SK-N-SH treated with all-trans-retinoic acid at 6 μM for 48 hours (cell line): Measurements from ENCODE around the gene CHI3L1.

Source experiments
- ATAC-seq: fragments of 200-7000 bp; cut with Tn5 transposase; 3 replicates; pipeline ENCODE4 v1.9.1; 2020; ENCODE audit warnings: mild to moderate bottlenecking, moderate library complexity
- ARNTL ChIP-seq: fragments of 450-650 bp; formaldehyde crosslinking; IDR thresholded peaks from 2 replicates; pipeline ENCODE4 v1.5.0; 2020; ENCODE audit warnings: low read depth, mild to moderate bottlenecking, moderate library complexity, borderline replicate concordance
- BACH2 ChIP-seq: fragments of 250-450 bp; sonication (Bioruptor Pico); IDR thresholded peaks from 2 replicates; pipeline ENCODE4 v1.9.0; 2021; ENCODE audit warnings: mild to moderate bottlenecking, borderline replicate concordance
- CSRNP3 ChIP-seq: fragments of 250-450 bp; sonication (Bioruptor Pico); IDR thresholded peaks from 2 replicates; pipeline ENCODE4 v1.5.1; 2021; ENCODE audit warnings: mild to moderate bottlenecking, moderate library complexity
- ESRRG ChIP-seq: fragments of 250-450 bp; sonication (Bioruptor Pico); IDR thresholded peaks from 2 replicates; pipeline ENCODE4 v1.6.1; 2021; ENCODE audit warnings: mild to moderate bottlenecking
- GLIS3 ChIP-seq: fragments of 250-450 bp; sonication (Bioruptor Pico); IDR thresholded peaks from 2 replicates; pipeline ENCODE4 v1.5.0; 2020; ENCODE audit warnings: mild to moderate bottlenecking, moderate library complexity
- ISL1 ChIP-seq: fragments of 250-450 bp; sonication (Bioruptor Pico); IDR thresholded peaks from 2 replicates; pipeline ENCODE4 v2.1.2; 2022; ENCODE audit warnings: mild to moderate bottlenecking, moderate library complexity
- OSR1 ChIP-seq: fragments of 250-450 bp; sonication (Bioruptor Pico); IDR thresholded peaks from 2 replicates; pipeline ENCODE4 v1.8.0; 2022; ENCODE audit warnings: moderate library complexity, mild to moderate bottlenecking, inconsistent platforms
- PATZ1 ChIP-seq: fragments of 250-450 bp; sonication (Bioruptor Pico); IDR thresholded peaks from 2 replicates; pipeline ENCODE4 v1.8.0; 2020; ENCODE audit warnings: mild to moderate bottlenecking, moderate library complexity, borderline replicate concordance
- POU6F1 ChIP-seq: fragments of 250-450 bp; sonication (Bioruptor Pico); IDR thresholded peaks from 2 replicates; pipeline ENCODE4 v1.8.0; 2021; ENCODE audit warnings: low read depth, mild to moderate bottlenecking, moderate library complexity, borderline replicate concordance
- PPARA ChIP-seq: fragments of 250-450 bp; sonication (Bioruptor Pico); IDR thresholded peaks from 2 replicates; pipeline ENCODE4 v1.5.0; 2020; ENCODE audit warnings: mild to moderate bottlenecking, borderline replicate concordance
- RARB ChIP-seq: fragments of 250-450 bp; sonication (Bioruptor Pico); IDR thresholded peaks from 2 replicates; pipeline ENCODE4 v1.8.0; 2021; ENCODE audit warnings: mild to moderate bottlenecking, moderate library complexity
- SNAI2 ChIP-seq: fragments of 250-450 bp; sonication (Bioruptor Pico); IDR thresholded peaks from 2 replicates; pipeline ENCODE4 v1.5.0; 2020; ENCODE audit warnings: mild to moderate bottlenecking, moderate library complexity
- TCF4 ChIP-seq: fragments of 250-450 bp; sonication (Bioruptor Pico); IDR thresholded peaks from 2 replicates; pipeline ENCODE4 v1.8.0; 2021; ENCODE audit warnings: mild to moderate bottlenecking, moderate library complexity, borderline replicate concordance
- TOX ChIP-seq: fragments of 250-450 bp; sonication (Bioruptor Pico); IDR thresholded peaks from 2 replicates; pipeline ENCODE4 v1.8.0; 2021; ENCODE audit warnings: mild to moderate bottlenecking, moderate library complexity, borderline replicate concordance
- TSHZ2 ChIP-seq: fragments of 250-450 bp; sonication (Bioruptor Pico); IDR thresholded peaks from 2 replicates; pipeline ENCODE4 v1.5.0; 2020; ENCODE audit warnings: mild to moderate bottlenecking, moderate library complexity
- ZC3H10 ChIP-seq: fragments of 250-450 bp; sonication (Bioruptor Pico); IDR thresholded peaks from 2 replicates; pipeline ENCODE4 v1.5.1; 2021; ENCODE audit warnings: mild to moderate bottlenecking, moderate library complexity
- ZFP3 ChIP-seq: fragments of 250-450 bp; sonication (Bioruptor Pico); IDR thresholded peaks from 2 replicates; pipeline ENCODE4 v1.5.0; 2020; ENCODE audit warnings: mild to moderate bottlenecking, moderate library complexity
- ZFP30 ChIP-seq: fragments of 450-650 bp; formaldehyde crosslinking; IDR thresholded peaks from 2 replicates; pipeline ENCODE4 v1.5.0; 2022; ENCODE audit warnings: mild to moderate bottlenecking, moderate library complexity
- ZNF565 ChIP-seq: fragments of 450-650 bp; formaldehyde crosslinking; conservative IDR thresholded peaks from 2 replicates; pipeline ENCODE4 v1.5.0; 2020; ENCODE audit warnings: low read depth, mild to moderate bottlenecking, moderate library complexity
- ZNF70 ChIP-seq: fragments of 450-650 bp; formaldehyde crosslinking; IDR thresholded peaks from 2 replicates; pipeline ENCODE4 v1.5.0; 2020; ENCODE audit warnings: mild to moderate bottlenecking, moderate library complexity
- ZNF8 ChIP-seq: fragments of 450-650 bp; formaldehyde crosslinking; IDR thresholded peaks from 2 replicates; pipeline ENCODE4 v1.5.0; 2020; ENCODE audit warnings: mild to moderate bottlenecking, moderate library complexity

The CHI3L1 gene

GRCh38 chr1:203167913-203168200 is 18.6 kb downstream of the CHI3L1 start:
- no peak for TF ChIP-seq ZNF8 (CRISPR knock-in tag)
- no peak for TF ChIP-seq RARB
- no peak for TF ChIP-seq PPARA (CRISPR knock-in tag)
- TF ChIP-seq OSR1 (CRISPR knock-in tag) = no peak
- no peak for TF ChIP-seq GLIS3 (CRISPR knock-in tag)
- no peak for TF ChIP-seq TOX (CRISPR knock-in tag)
- TF ChIP-seq ESRRG (CRISPR knock-in tag) = no peak
- no peak for TF ChIP-seq ZFP30 (CRISPR knock-in tag)
- no peak for TF ChIP-seq TCF4
- no peak for TF ChIP-seq ARNTL (CRISPR knock-in tag)
- no peak for TF ChIP-seq CSRNP3
- no peak for TF ChIP-seq BACH2 (CRISPR knock-in tag)
- TF ChIP-seq SNAI2 (CRISPR knock-in tag) = no peak
- TF ChIP-seq TSHZ2 (CRISPR knock-in tag) = no peak
- no peak for TF ChIP-seq PATZ1
- no peak for TF ChIP-seq POU6F1 (CRISPR knock-in tag)
- no peak for TF ChIP-seq ISL1
- TF ChIP-seq ZFP3 (CRISPR knock-in tag) = no peak
- ATAC-seq = no peak

GRCh38 chr1:203167026-203167912 is 19.2 kb downstream of the CHI3L1 start:
- TF ChIP-seq TOX (CRISPR knock-in tag) = no peak
- TF ChIP-seq TSHZ2 (CRISPR knock-in tag) = no peak
- TF ChIP-seq ZFP30 (CRISPR knock-in tag) = no peak
- no peak for TF ChIP-seq TCF4
- TF ChIP-seq ZNF8 (CRISPR knock-in tag) = no peak
- TF ChIP-seq ZFP3 (CRISPR knock-in tag) = no peak
- TF ChIP-seq CSRNP3 = no peak
- TF ChIP-seq ZNF70 (CRISPR knock-in tag) = no peak
- no peak for TF ChIP-seq ZC3H10 (CRISPR knock-in tag)
- TF ChIP-seq ZNF565 (CRISPR knock-in tag) = no peak
- TF ChIP-seq POU6F1 (CRISPR knock-in tag) = no peak
- TF ChIP-seq ESRRG (CRISPR knock-in tag) = no peak
- no peak for TF ChIP-seq ISL1
- no peak for TF ChIP-seq PATZ1
- no peak for TF ChIP-seq BACH2 (CRISPR knock-in tag)
- TF ChIP-seq, all 23 proteins: peak for 0
- ATAC-seq = no peak
